ENCODE measurements around the gene PRDM8. TPM values are rescaled to one million over a fixed set of nuclear protein-coding genes. Genes with fewer than 3 reads are reported as not detected.

The PRDM8 gene
- total RNA-seq, 1 donor from 2014 or later, result 1.6 TPM

GRCh38 chr4:80188801-80189458, 8.4 kb upstream of the PRDM8 start:
- peaks cover 63 to 73% (median 67%) of the 10 kb centered on the region in 3 donors for H3K27me3 ChIP-seq (ENCODE audit: control insufficient read depth in 3 of 3, insufficient read depth in 3 of 3, low read length in 3 of 3)
- no peaks in the 10 kb centered on the region for H3K36me3 ChIP-seq (ENCODE audit: control insufficient read depth in 3 of 3, insufficient read depth in 3 of 3, low read length in 3 of 3)
- no peak overlapping the region for H3K27ac ChIP-seq (ENCODE audit: low read depth, low read length)
- H3K9ac ChIP-seq (ENCODE audit: low read depth in 1 of 3, low read length in 3 of 3), result no peak overlapping the region
- no peak overlapping the region for H3K4me3 ChIP-seq (ENCODE audit: low read length in 3 of 3)
- H3K4me1 ChIP-seq (ENCODE audit: control insufficient read depth in 3 of 3, insufficient read depth in 3 of 3, low read length in 3 of 3), result peaks cover 18 to 20% (median 20%) of the 10 kb centered on the region in 3 donors
- no peaks in the 10 kb centered on the region for H3K9me3 ChIP-seq (ENCODE audit: control insufficient read depth in 3 of 3, low read length in 3 of 3)

GRCh38 chr4:80189581-80189955, 7.7 kb upstream of the PRDM8 start:
- Histone ChIP-seq H3K27ac (ENCODE audit: low read depth, low read length) (no peak overlapping the region), H3K4me3 (ENCODE audit: low read length in 3 of 3) (no peak overlapping the region), H3K4me1 (ENCODE audit: control insufficient read depth in 3 of 3, insufficient read depth in 3 of 3, low read length in 3 of 3) (peaks cover 13 to 14% (median 14%) of the 10 kb centered on the region in 3 donors), H3K9me3 (ENCODE audit: control insufficient read depth in 3 of 3, low read length in 3 of 3) (no peaks in the 10 kb centered on the region), H3K27me3 (ENCODE audit: control insufficient read depth in 3 of 3, insufficient read depth in 3 of 3, low read length in 3 of 3) (peaks cover 61 to 69% (median 64%) of the 10 kb centered on the region in 3 donors), H3K36me3 (ENCODE audit: control insufficient read depth in 3 of 3, insufficient read depth in 3 of 3, low read length in 3 of 3) (no peaks in the 10 kb centered on the region), H3K9ac (ENCODE audit: low read depth in 1 of 3, low read length in 3 of 3) (no peak overlapping the region)

GRCh38 chr4:80189956-80190677, 7.2 kb upstream of the PRDM8 start:
- H3K4me3 ChIP-seq (ENCODE audit: low read length in 3 of 3), result no peak overlapping the region
- H3K36me3 ChIP-seq (ENCODE audit: control insufficient read depth in 3 of 3, insufficient read depth in 3 of 3, low read length in 3 of 3), result no peaks in the 10 kb centered on the region
- H3K9ac ChIP-seq (ENCODE audit: low read depth in 1 of 3, low read length in 3 of 3), result no peak overlapping the region
- H3K27me3 ChIP-seq (ENCODE audit: control insufficient read depth in 3 of 3, insufficient read depth in 3 of 3, low read length in 3 of 3), result peaks cover 56 to 64% (median 59%) of the 10 kb centered on the region in 3 donors
- peaks cover 8 to 9% (median 9%) of the 10 kb centered on the region in 3 donors for H3K4me1 ChIP-seq (ENCODE audit: control insufficient read depth in 3 of 3, insufficient read depth in 3 of 3, low read length in 3 of 3)
- no peaks in the 10 kb centered on the region for H3K9me3 ChIP-seq (ENCODE audit: control insufficient read depth in 3 of 3, low read length in 3 of 3)
- H3K27ac ChIP-seq (ENCODE audit: low read depth, low read length), result no peak overlapping the region

GRCh38 chr4:80192252-80192866, 4.9 kb upstream of the PRDM8 start:
- Histone ChIP-seq H3K4me3 (ENCODE audit: low read length in 3 of 3) (no peak overlapping the region), H3K4me1 (ENCODE audit: control insufficient read depth in 3 of 3, insufficient read depth in 3 of 3, low read length in 3 of 3) (peaks cover 3 to 5% (median 5%) of the 10 kb centered on the region in 3 donors), H3K9ac (ENCODE audit: low read depth in 1 of 3, low read length in 3 of 3) (no peak overlapping the region), H3K36me3 (ENCODE audit: control insufficient read depth in 3 of 3, insufficient read depth in 3 of 3, low read length in 3 of 3) (no peaks in the 10 kb centered on the region), H3K27ac (ENCODE audit: low read depth, low read length) (no peak overlapping the region), H3K27me3 (ENCODE audit: control insufficient read depth in 3 of 3, insufficient read depth in 3 of 3, low read length in 3 of 3) (peaks cover 50 to 58% (median 51%) of the 10 kb centered on the region in 3 donors), H3K9me3 (ENCODE audit: control insufficient read depth in 3 of 3, low read length in 3 of 3) (no peaks in the 10 kb centered on the region)

GRCh38 chr4:80192937-80193336, 4.4 kb upstream of the PRDM8 start:
- no peaks in the 10 kb centered on the region for H3K9me3 ChIP-seq (ENCODE audit: control insufficient read depth in 3 of 3, low read length in 3 of 3)
- H3K4me3 ChIP-seq (ENCODE audit: low read length in 3 of 3), result no peak overlapping the region
- peaks cover 49 to 58% (median 50%) of the 10 kb centered on the region in 3 donors for H3K27me3 ChIP-seq (ENCODE audit: control insufficient read depth in 3 of 3, insufficient read depth in 3 of 3, low read length in 3 of 3)
- no peak overlapping the region for H3K9ac ChIP-seq (ENCODE audit: low read depth in 1 of 3, low read length in 3 of 3)
- no peak overlapping the region for H3K27ac ChIP-seq (ENCODE audit: low read depth, low read length)
- H3K36me3 ChIP-seq (ENCODE audit: control insufficient read depth in 3 of 3, insufficient read depth in 3 of 3, low read length in 3 of 3), result no peaks in the 10 kb centered on the region
- peaks cover 5 to 7% (median 5%) of the 10 kb centered on the region in 3 donors for H3K4me1 ChIP-seq (ENCODE audit: control insufficient read depth in 3 of 3, insufficient read depth in 3 of 3, low read length in 3 of 3)

GRCh38 chr4:80195441-80196140, 1.7 kb upstream of the PRDM8 start:
- Histone ChIP-seq H3K9me3 (ENCODE audit: control insufficient read depth in 3 of 3, low read length in 3 of 3) (no peaks in the 10 kb centered on the region), H3K9ac (ENCODE audit: low read depth in 1 of 3, low read length in 3 of 3) (no peak overlapping the region), H3K4me1 (ENCODE audit: control insufficient read depth in 3 of 3, insufficient read depth in 3 of 3, low read length in 3 of 3) (peaks cover 5 to 7% (median 7%) of the 10 kb centered on the region in 3 donors), H3K27ac (ENCODE audit: low read depth, low read length) (no peak overlapping the region), H3K27me3 (ENCODE audit: control insufficient read depth in 3 of 3, insufficient read depth in 3 of 3, low read length in 3 of 3) (peaks cover 37 to 54% (median 46%) of the 10 kb centered on the region in 3 donors), H3K4me3 (ENCODE audit: low read length in 3 of 3) (no peak overlapping the region), H3K36me3 (ENCODE audit: control insufficient read depth in 3 of 3, insufficient read depth in 3 of 3, low read length in 3 of 3) (no peaks in the 10 kb centered on the region)

- Histone ChIP-seq H3K9me3 (ENCODE audit: control insufficient read depth in 3 of 3, low read length in 3 of 3) (no peaks in the 10 kb centered on the region), H3K9ac (ENCODE audit: low read depth in 1 of 3, low read length in 3 of 3) (no peak overlapping the region), H3K27ac (ENCODE audit: low read depth, low read length) (no peak overlapping the region), H3K27me3 (ENCODE audit: control insufficient read depth in 3 of 3, insufficient read depth in 3 of 3, low read length in 3 of 3) (peaks cover 41 to 58% (median 49%) of the 10 kb centered on the region in 3 donors), H3K36me3 (ENCODE audit: control insufficient read depth in 3 of 3, insufficient read depth in 3 of 3, low read length in 3 of 3) (no peaks in the 10 kb centered on the region), H3K4me3 (ENCODE audit: low read length in 3 of 3) (no peak overlapping the region), H3K4me1 (ENCODE audit: control insufficient read depth in 3 of 3, insufficient read depth in 3 of 3, low read length in 3 of 3) (peaks cover 5 to 7% (median 7%) of the 10 kb centered on the region in 3 donors)
Measured at GRCh38 chr4:80196259-80196921, 913 bp upstream of the PRDM8 start.

GRCh38 chr4:80197601-80198440, 518 bp downstream of the PRDM8 start:
- Histone ChIP-seq H3K36me3 (ENCODE audit: control insufficient read depth in 3 of 3, insufficient read depth in 3 of 3, low read length in 3 of 3) (no peaks in the 10 kb centered on the region), H3K4me1 (ENCODE audit: control insufficient read depth in 3 of 3, insufficient read depth in 3 of 3, low read length in 3 of 3) (peaks cover 10 to 12% (median 10%) of the 10 kb centered on the region in 3 donors), H3K9ac (ENCODE audit: low read depth in 1 of 3, low read length in 3 of 3) (peak overlapping the region in 1 of 3 donors; percentile 16), H3K9me3 (ENCODE audit: control insufficient read depth in 3 of 3, low read length in 3 of 3) (no peaks in the 10 kb centered on the region), H3K27ac (ENCODE audit: low read depth, low read length) (no peak overlapping the region), H3K4me3 (ENCODE audit: low read length in 3 of 3) (peak overlapping the region; percentile 19 to 56 (median 46)), H3K27me3 (ENCODE audit: control insufficient read depth in 3 of 3, insufficient read depth in 3 of 3, low read length in 3 of 3) (peaks cover 39 to 71% (median 49%) of the 10 kb centered on the region in 3 donors)

GRCh38 chr4:80198441-80198837, 1.1 kb downstream of the PRDM8 start:
- H3K4me3 ChIP-seq (ENCODE audit: low read length in 3 of 3), result no peak overlapping the region
- H3K4me1 ChIP-seq (ENCODE audit: control insufficient read depth in 3 of 3, insufficient read depth in 3 of 3, low read length in 3 of 3), result peaks cover 10 to 13% (median 12%) of the 10 kb centered on the region in 3 donors
- no peak overlapping the region for H3K9ac ChIP-seq (ENCODE audit: low read depth in 1 of 3, low read length in 3 of 3)
- peaks cover 36 to 74% (median 49%) of the 10 kb centered on the region in 3 donors for H3K27me3 ChIP-seq (ENCODE audit: control insufficient read depth in 3 of 3, insufficient read depth in 3 of 3, low read length in 3 of 3)
- H3K27ac ChIP-seq (ENCODE audit: low read depth, low read length), result no peak overlapping the region
- no peaks in the 10 kb centered on the region for H3K36me3 ChIP-seq (ENCODE audit: control insufficient read depth in 3 of 3, insufficient read depth in 3 of 3, low read length in 3 of 3)
- H3K9me3 ChIP-seq (ENCODE audit: control insufficient read depth in 3 of 3, low read length in 3 of 3), result no peaks in the 10 kb centered on the region
